GM21360 (cell line): ENCODE data around the gene CRYBB2.
"Not testable (repeated sequence)": the region's sequence is repeated elsewhere in the genome, so short reads cannot be mapped to it uniquely, and the experiment has no call there.

Source experiments
- ATAC-seq: cut with Tn5 transposase; IDR thresholded peaks from one replicate; pipeline ENCODE4 v1.9.1; 2021; ENCODE audit warnings: mild to moderate bottlenecking, moderate library complexity; ENCODE audit not compliant: unreplicated experiment

The CRYBB2 gene

DNA sequence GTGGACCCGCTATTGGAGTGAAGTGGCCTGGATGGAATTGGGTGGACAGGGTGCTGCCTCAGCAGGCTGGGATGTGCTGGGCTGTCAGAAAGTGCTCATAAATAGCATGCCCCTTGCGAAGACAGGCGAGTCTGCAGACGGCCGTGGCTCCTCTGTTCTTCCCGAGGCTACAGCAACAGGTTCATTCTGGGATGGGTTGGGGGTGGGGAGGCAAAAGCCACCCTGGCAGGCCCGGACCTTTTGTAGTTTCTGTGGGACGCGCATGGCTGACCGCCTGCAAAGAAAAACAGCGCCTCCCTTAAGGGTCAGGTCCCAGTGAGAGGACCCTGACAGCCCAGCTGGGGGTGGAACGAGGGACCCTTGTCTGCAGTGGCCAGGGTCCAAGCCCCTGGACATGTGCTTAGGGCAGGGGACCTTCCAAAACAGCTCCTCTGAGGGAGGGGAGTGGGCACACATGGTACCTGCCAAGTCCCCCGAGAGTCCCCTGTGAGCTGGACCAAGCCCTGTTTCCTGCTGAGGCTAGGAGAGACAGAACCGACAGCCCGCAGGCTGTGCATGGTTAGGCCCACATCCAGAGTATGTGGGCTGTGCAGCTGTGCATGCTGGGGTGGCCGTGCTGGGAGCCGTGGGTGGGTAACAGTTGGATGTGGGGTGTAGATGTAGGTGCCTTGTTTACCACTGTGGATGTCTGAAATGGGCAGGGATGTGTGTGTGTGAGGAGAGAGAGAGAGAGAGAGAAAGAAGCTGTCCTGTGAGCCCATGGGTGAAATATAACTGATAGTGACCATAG, 19.5 kb upstream of the CRYBB2 start, which contains the start of gene CRYBB3:
CRYBB3 (plus strand) TSS at position 128 of the 790 bp plus-strand sequence. CDS start 1,539 bp downstream, outside the sequence.
- no peak for ATAC-seq

GRCh38 chr22:25200967-25201366, 18.5 kb upstream of the CRYBB2 start:
- no peak for ATAC-seq

GRCh38 chr22:25201557-25202273, 17.7 kb upstream of the CRYBB2 start:
- ATAC-seq, result no peak

- ATAC-seq, result no peak
Measured at GRCh38 chr22:25202290-25202921, 17.0 kb upstream of the CRYBB2 start.

DNA sequence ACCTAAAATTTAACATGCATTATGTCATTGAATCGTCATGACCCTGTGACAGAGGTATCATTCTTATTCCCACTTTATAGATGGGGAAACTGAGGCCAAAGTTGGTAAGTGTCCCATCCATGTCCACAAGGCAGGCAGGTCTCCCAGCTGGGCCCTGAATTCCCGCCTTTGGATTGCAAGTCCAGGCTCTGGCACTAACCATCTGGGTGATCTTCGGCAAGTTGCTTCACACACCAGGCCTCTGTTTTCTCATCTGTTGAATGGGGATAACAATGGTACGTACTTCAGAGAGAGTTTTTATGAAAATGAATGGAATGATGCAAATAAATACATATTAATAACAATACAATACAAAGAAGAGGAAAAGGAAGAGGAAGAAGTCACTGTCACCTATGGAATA, 16.4 kb upstream of the CRYBB2 start:
- ATAC-seq, result no peak

GRCh38 chr22:25204547-25204946, 14.9 kb upstream of the CRYBB2 start:
- not testable (repeated sequence) for ATAC-seq

- no peak for ATAC-seq
Measured at GRCh38 chr22:25205847-25206246, 13.6 kb upstream of the CRYBB2 start.

- no peak for ATAC-seq
Measured at GRCh38 chr22:25206998-25207397, 12.4 kb upstream of the CRYBB2 start.

DNA sequence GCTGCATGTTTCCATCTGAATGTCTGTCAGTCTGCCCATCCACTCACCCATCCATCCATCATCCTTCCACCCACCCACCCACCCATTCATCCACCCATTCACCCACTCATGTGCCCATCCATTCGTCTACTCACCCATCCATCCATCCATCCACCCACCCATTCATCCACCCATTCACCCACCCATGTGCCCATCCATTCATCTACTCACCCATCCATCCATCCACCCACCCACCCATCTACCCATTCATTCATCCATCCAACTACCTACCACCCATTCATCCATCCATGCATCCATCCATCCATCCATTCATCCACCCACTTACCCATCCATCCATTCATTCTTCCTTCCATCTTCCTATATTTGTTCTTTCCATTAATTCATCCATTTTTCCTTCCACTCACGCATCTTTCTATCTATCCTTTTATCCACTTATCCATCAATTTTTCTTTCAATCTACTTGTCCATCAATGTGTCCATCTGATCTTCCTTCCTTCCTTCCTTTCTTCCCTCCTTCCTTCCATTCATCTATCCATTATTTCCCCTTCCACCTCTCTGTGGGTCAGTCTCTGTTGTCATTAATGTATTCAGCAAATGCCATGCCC, 11.8 kb upstream of the CRYBB2 start:
- no peak for ATAC-seq

DNA sequence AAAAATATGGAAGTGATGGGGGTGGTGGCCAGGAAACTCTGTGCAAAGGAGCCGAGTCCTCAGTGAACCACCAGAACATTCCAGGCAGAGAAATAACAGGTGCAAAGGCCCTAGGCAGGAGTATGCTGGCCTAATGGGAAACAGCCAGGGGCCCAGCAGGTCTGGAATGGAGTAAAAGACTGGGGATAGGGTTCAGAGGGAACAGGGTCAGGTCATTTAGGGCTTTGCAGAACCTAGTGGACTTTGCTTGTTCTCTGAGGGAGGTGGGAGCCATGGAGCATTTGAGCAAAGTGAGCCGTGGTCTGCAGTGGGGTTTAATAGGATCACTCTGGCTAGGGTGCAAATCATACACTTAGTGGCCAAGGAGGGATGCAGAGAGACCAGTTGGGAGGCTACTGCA, 11.1 kb upstream of the CRYBB2 start:
- ATAC-seq, result no peak

- no peak for ATAC-seq
Measured at GRCh38 chr22:25208743-25209505, 10.5 kb upstream of the CRYBB2 start.

DNA sequence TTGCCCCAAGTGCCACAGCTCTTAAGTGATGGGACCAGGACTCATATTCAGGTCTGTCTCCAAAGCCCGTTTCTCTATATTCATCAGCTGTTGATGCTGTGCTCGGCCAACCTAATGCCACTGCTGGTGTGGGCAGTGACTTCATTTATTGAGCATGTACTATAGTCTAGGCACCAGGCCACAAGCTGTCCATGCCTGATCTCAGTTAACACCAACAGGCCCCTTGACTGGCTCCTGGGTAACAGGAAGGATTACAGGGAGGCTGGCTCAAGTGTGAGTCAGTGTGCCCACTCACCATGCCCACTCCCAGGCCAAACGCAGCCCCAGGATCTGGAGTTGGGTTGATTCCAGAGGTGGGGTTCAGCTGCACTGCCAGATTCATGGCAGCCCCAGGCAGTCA, 8.6 kb upstream of the CRYBB2 start:
- no peak for ATAC-seq

- ATAC-seq, result no peak
Measured at GRCh38 chr22:25212337-25212736, 7.1 kb upstream of the CRYBB2 start.

DNA sequence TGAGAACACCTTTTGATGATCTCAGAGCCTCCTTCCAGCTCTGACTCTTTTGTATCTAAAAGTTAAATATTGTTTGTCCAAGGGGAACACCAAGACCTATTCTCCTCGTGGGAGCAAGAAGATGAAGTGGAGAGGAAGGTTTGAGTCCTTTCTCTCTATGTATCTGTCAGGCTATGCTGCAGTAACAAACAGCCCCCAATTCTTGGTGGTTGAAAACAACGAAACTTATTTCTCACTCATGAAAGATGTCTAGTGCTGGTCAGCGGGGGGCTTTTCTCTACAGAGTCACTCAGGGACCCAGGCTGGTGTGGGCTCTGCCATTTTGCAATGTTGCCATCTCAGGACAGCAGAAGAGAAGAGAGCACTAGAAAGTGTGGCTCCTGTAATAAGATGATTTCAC, 6.2 kb upstream of the CRYBB2 start:
- no peak for ATAC-seq

DNA sequence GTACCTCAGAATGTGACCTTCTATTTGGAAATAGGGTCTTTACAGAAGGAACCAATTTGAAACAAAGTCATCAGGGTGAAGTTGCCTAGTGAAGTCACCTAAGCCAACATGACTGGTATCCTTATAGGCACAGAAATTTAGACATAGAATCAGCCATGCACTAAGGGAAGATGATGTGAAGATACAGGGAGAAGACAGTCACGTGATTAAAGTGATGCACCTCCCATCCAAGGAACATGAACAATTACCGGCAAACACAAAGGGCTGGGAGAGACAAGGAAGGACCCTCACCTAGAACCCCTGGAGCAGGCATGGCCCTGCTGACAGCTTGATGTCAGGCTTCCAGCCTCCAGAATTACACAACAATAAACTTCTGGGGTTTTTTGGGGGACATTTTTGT, 3.2 kb upstream of the CRYBB2 start:
- ATAC-seq, result no peak

GRCh38 chr22:25219948-25220442, 556 bp downstream of the CRYBB2 start:
- no peak for ATAC-seq

DNA sequence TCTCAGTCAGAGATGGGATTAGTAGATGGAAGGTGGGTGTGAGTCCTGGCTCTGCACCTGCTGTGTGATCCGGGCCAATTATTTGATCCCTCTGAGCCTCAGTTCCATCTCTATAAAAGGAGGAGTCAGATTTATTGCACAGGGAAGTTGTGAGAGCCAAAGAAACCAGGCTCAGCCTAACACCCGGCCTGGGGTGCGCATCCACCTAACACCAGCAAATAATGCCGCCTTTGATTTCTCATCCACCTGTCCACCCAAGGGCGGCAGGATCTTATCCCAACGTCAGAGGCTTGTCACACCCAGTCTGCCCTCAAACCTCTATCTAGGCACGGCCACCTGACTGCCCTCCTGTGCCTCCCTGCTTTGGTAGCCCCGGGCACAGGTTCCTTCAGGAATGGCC, 2.4 kb downstream of the CRYBB2 start:
- ATAC-seq, result no peak

DNA sequence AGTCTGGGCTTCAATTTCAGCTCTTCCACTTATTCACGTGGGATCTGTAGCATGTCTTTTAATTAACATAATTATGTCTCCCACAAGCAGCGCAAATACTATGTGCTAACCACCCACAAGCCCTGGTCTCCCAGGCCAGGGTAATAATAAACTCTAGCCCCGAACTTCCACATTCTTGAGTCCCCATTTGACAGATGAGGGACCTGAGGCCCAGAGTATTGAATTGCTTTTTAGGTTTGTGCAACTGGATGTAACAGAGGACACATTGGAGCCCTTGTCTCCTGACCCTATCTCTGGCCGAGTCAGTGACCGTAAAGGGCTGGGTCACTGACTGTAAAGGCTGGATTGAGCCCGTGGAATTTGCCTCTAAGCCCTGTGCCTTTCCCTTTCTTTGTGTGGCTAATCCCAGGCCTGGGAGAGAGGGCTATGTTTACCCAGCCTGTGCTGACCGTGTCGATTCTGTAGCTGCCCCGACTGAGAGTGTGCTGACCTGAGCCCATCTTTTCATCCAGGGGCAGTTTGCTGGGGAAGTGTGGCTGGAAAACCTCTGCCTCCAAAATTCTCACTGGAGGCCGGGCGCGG, 3.9 kb downstream of the CRYBB2 start:
- no peak for ATAC-seq

- ATAC-seq, result no peak
Measured at GRCh38 chr22:25228822-25229221, 9.4 kb downstream of the CRYBB2 start.

- ATAC-seq, result not testable (repeated sequence)
Measured at GRCh38 chr22:25230760-25231159, 11.3 kb downstream of the CRYBB2 start.
